Caco-2 (cell line): ENCODE results near the gene TMEM125. TPM values are rescaled to one million over a fixed set of nuclear protein-coding genes. Genes with fewer than 3 reads are reported as not detected.

Source experiments
- BruUV-seq: library from RNA; stranded (reverse); fragments of 400-500 nt; replicated peaks from 2 replicates; lab custom pipeline; 2021; lab: Mats Ljungman, UMichigan
- CTCF ChIA-PET: fragments of 300-600 bp; sonication (Branson Sonifier 250); formaldehyde crosslinking; loops from one replicate; lab custom pipeline; 2022; ENCODE audit warnings: antibody characterized with exemption; lab: Charles Lee
- POLR2A ChIA-PET: fragments of 300-600 bp; sonication (Branson Sonifier 250); formaldehyde crosslinking; loops from one replicate; lab custom pipeline; 2022; ENCODE audit warnings: antibody characterized with exemption; lab: Charles Lee
- DNase-seq, 2 experiments: peaks; one replicate each; pipeline versions ENCODE4 v3.0.0 to v3.0.0-alpha.2; 2020 to 2022
- H3K27me3 ChIP-seq: replicated peaks from 2 replicates; pipeline ENCODE4 v1.6.0; 2011; ENCODE audit warnings: low read length; ENCODE audit not compliant: control insufficient read depth, insufficient read depth
- H3K36me3 ChIP-seq: 2 replicates; pipeline ENCODE4 v1.5.1; 2011; ENCODE audit warnings: low read length; ENCODE audit not compliant: control insufficient read depth, insufficient read depth
- H3K4me1 ChIP-seq: fragments of 250-450 bp; sonication (Bioruptor Pico); 2 replicates; pipeline ENCODE4 v1.5.1; 2020; ENCODE audit warnings: mild to moderate bottlenecking
- H3K4me3 ChIP-seq: 2 replicates; pipeline ENCODE4 v1.5.1; 2011; ENCODE audit warnings: low read depth, mild to moderate bottlenecking, control low read depth, low read length
- H3K9me3 ChIP-seq: fragments of 250-450 bp; sonication (Bioruptor Pico); 2 replicates; pipeline ENCODE4 v1.5.1; 2020; ENCODE audit warnings: mild to moderate bottlenecking, moderate library complexity
- H3K27ac Mint-ChIP-seq: one replicate; pipeline ENCODE4 v1.8.0; 2022; ENCODE audit warnings: mixed read lengths; ENCODE audit not compliant: unreplicated experiment
- H3K27me3 Mint-ChIP-seq: one replicate; pipeline ENCODE4 v1.8.0; 2022; ENCODE audit warnings: mixed read lengths; ENCODE audit not compliant: insufficient read depth, unreplicated experiment
- H3K36me3 Mint-ChIP-seq: one replicate; pipeline ENCODE4 v1.8.0; 2022; ENCODE audit warnings: mild to moderate bottlenecking, mixed read lengths; ENCODE audit not compliant: insufficient read depth, unreplicated experiment
- H3K4me1 Mint-ChIP-seq: one replicate; pipeline ENCODE4 v1.8.0; 2022; ENCODE audit warnings: low read depth, mixed read lengths; ENCODE audit not compliant: unreplicated experiment
- H3K4me3 Mint-ChIP-seq: one replicate; pipeline ENCODE4 v1.8.0; 2022; ENCODE audit warnings: mild to moderate bottlenecking, moderate library complexity, mixed read lengths; ENCODE audit not compliant: unreplicated experiment
- H3K9me3 Mint-ChIP-seq: one replicate; pipeline ENCODE4 v1.8.0; 2022; ENCODE audit warnings: mixed read lengths; ENCODE audit not compliant: unreplicated experiment
- intact Hi-C: fragments of 100-400 bp; cut with micrococcal nuclease; formaldehyde crosslinking; loops from one replicate; pipeline ENCODE4 v1.10.0; 2022; ENCODE audit not compliant: unreplicated experiment
- total RNA-seq: library from RNA; stranded (reverse); gene quantifications from 2 replicates; pipeline ENCODE4 v1.2.3, GENCODE V29; 2022
- TF ChIP-seq, protein P1 (sequence below), 2 experiments: fragments of 200-600 bp in 1 of 2; IDR thresholded peaks; 1 replicate in 1 of 2; 2 replicates in 1 of 2; pipeline versions ENCODE4 v1.5.1 to v1.8.0; 2011 to 2022; ENCODE audit warnings: antibody characterized with exemption in 1 of 2, control low read depth in 1 of 2, inconsistent platforms in 1 of 2, low read depth in 1 of 2, low read length in 1 of 2, mild to moderate bottlenecking in 1 of 2, moderate library complexity in 1 of 2; ENCODE audit not compliant: insufficient read depth in 1 of 2, severe bottlenecking in 1 of 2, unreplicated experiment in 1 of 2

The TMEM125 gene
- total RNA-seq, 1 experiment from 2014 or later: 25.9 TPM

DNA sequence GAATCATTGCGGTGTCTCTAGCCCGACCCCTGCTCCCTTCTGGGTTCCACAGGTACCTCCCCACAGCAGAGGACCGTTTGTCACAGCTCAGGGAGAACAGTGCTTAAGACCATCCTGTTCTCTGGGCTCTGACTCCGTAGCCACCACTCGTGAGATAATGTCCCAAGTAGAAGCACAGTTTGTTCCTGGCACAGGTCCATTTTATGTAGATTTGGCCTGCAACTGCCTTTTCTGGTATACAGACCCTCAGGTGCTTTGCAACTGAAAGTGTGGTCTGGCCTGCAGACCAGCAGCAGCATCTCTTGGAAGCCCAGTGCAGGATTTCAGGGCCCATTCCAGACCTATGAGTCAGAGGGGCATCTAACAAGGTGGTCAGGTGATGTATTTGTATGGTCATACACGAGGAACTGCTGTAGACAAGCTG lies 28.4 kb upstream of the TMEM125 start:
- Histone ChIP-seq H3K27me3 (no peaks in the 10 kb centered on the region), H3K9me3 (no peaks in the 10 kb centered on the region; the same call in 1 of the 2 replicates), H3K4me1 (no peaks in the 10 kb centered on the region), H3K36me3 (no peaks in the 10 kb centered on the region), H3K4me3 (no peak overlapping the region)
- TF ChIP-seq, protein P1, sequence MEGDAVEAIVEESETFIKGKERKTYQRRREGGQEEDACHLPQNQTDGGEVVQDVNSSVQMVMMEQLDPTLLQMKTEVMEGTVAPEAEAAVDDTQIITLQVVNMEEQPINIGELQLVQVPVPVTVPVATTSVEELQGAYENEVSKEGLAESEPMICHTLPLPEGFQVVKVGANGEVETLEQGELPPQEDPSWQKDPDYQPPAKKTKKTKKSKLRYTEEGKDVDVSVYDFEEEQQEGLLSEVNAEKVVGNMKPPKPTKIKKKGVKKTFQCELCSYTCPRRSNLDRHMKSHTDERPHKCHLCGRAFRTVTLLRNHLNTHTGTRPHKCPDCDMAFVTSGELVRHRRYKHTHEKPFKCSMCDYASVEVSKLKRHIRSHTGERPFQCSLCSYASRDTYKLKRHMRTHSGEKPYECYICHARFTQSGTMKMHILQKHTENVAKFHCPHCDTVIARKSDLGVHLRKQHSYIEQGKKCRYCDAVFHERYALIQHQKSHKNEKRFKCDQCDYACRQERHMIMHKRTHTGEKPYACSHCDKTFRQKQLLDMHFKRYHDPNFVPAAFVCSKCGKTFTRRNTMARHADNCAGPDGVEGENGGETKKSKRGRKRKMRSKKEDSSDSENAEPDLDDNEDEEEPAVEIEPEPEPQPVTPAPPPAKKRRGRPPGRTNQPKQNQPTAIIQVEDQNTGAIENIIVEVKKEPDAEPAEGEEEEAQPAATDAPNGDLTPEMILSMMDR (IDR thresholded peaks at IDR 0.05; ENCODE audit: insufficient read depth in 1 of 2, low read depth in 1 of 2, low read length in 1 of 2, severe bottlenecking in 1 of 2, unreplicated experiment in 1 of 2): no peak
- CTCF ChIA-PET: no interaction called here
- POLR2A ChIA-PET: no interaction called here
- H3K27ac Mint-ChIP-seq: peak overlapping the region; percentile 46
- no peaks in the 10 kb centered on the region for H3K27me3 Mint-ChIP-seq
- peak; percentile 9 to 45 for DNase-seq
- BruUV-seq: no TSS peak
- H3K9me3 Mint-ChIP-seq: peaks cover 11% of the 10 kb centered on the region
- no peaks in the 10 kb centered on the region for H3K36me3 Mint-ChIP-seq
- intact Hi-C loops: no loop called here
- H3K4me3 Mint-ChIP-seq: no peak overlapping the region
- H3K4me1 Mint-ChIP-seq: no peaks in the 10 kb centered on the region

DNA sequence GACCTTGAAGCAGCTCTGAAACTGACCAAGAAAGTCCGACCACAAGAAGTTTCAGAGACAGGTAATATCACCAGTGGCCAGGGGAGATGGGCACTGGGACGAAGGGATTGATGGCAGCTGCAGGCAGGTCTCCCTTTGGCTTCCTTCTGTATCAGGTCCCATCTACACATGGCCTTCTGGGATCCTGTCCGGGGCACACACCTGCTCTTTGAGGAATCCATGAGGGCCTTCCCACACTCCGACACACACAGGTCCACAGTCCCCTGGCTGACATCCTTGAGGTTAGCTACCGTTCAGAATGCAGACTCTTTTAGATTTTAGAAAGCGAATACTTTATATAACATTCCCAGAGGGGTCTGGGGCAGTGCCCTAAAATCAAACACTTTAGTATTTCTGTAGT lies 26.5 kb upstream of the TMEM125 start:
- Histone ChIP-seq H3K4me3 (no peak overlapping the region), H3K36me3 (no peaks in the 10 kb centered on the region), H3K27me3 (no peaks in the 10 kb centered on the region), H3K4me1 (no peaks in the 10 kb centered on the region), H3K9me3 (peaks cover 5% of the 10 kb centered on the region; the same call in 1 of the 2 replicates)
- peaks cover 21% of the 10 kb centered on the region for H3K9me3 Mint-ChIP-seq
- no peaks in the 10 kb centered on the region for H3K36me3 Mint-ChIP-seq
- H3K4me1 Mint-ChIP-seq: no peaks in the 10 kb centered on the region
- ChIA-PET POLR2A (no interaction called here), CTCF (no interaction called here)
- H3K27ac Mint-ChIP-seq: no peak overlapping the region
- intact Hi-C loops: no loop called here
- TF ChIP-seq, protein P1 (IDR thresholded peaks at IDR 0.05; ENCODE audit: insufficient read depth in 1 of 2, low read depth in 1 of 2, low read length in 1 of 2, severe bottlenecking in 1 of 2, unreplicated experiment in 1 of 2): no peak
- no peaks in the 10 kb centered on the region for H3K27me3 Mint-ChIP-seq
- DNase-seq: no peak
- no TSS peak for BruUV-seq
- H3K4me3 Mint-ChIP-seq: no peak overlapping the region

DNA sequence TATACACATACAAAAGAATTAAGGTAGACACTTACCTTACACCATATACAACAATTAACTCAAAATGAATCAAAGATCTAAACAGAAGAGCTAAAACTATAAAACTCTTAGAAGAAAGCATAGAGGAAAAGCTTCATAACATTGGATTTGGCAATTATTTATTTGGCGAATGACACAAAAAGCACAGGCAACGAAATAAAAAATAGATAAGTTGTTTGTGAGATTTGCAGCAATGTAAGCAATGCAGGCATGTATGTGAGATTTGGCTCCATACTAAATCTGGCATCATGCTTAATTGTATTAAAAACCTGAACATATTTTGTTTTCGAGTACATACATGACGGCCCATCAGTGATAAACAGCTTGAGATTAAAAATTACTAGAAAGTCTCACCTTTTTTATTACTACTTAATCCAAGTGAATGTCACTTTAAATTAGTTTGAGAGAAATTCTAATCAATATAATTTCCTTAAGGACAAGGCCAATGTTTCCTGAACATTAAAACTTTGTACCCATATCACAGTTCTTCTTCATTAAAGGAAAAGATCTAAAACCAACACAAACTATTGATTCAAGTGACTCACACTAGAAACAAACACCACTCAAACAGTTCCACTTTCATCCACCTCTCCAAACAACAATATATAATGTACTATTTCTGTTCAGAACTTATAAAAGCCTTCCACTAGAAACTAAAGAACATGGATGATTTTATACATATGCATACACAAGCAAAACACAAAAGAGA lies 23.1 kb upstream of the TMEM125 start:
- H3K4me1 ChIP-seq: no peaks in the 10 kb centered on the region
- peaks cover 9% of the 10 kb centered on the region for H3K9me3 ChIP-seq
- Mint-ChIP-seq H3K36me3 (no peaks in the 10 kb centered on the region), H3K27ac (no peak overlapping the region), H3K4me1 (no peaks in the 10 kb centered on the region), H3K27me3 (peaks cover 1% of the 10 kb centered on the region), H3K4me3 (no peak overlapping the region), H3K9me3 (peaks cover 33% of the 10 kb centered on the region)
- no peaks in the 10 kb centered on the region for H3K27me3 ChIP-seq
- BruUV-seq: no TSS peak
- TF ChIP-seq, protein P1 (IDR thresholded peaks at IDR 0.05; ENCODE audit: insufficient read depth in 1 of 2, low read depth in 1 of 2, low read length in 1 of 2, severe bottlenecking in 1 of 2, unreplicated experiment in 1 of 2): no peak
- ChIA-PET POLR2A (no interaction called here), CTCF (no interaction called here)
- no peak for DNase-seq
- no peak overlapping the region for H3K4me3 ChIP-seq
- intact Hi-C loops: no loop called here
- H3K36me3 ChIP-seq: no peaks in the 10 kb centered on the region
